ENCODE data around the gene DPP7. TPM values are rescaled to one million over a fixed set of nuclear protein-coding genes. Genes with fewer than 3 reads are reported as not detected.

The DPP7 gene
- total and polyA plus RNA-seq, 2 donors (not counting 1 experiment from before 2014, with no cell fraction given), result 324 to 506 TPM

- DNase-seq, result no peak
- Histone ChIP-seq H3K27ac (ENCODE audit: low read length in 2 of 2) (no peak overlapping the region), H3K9me3 (ENCODE audit: control extremely low read depth in 1 of 3, control insufficient read depth in 2 of 3, insufficient read depth in 1 of 3, low read length in 2 of 3) (peaks cover 0 to 33% (median 0%) of the 10 kb centered on the region in 3 donors), H3K4me2 (replicated peaks; ENCODE audit: low read depth, low read length, poor library complexity, severe bottlenecking) (no peak overlapping the region), H3K36me3 (replicated peaks in 1 of 2; ENCODE audit: control extremely low read depth in 1 of 2, control insufficient read depth in 1 of 2, extremely low read depth in 1 of 2, insufficient read depth in 2 of 2, low read length in 1 of 2) (no peaks in the 10 kb centered on the region), H3K79me2 (ENCODE audit: control insufficient read depth, insufficient read depth, low read length) (no peaks in the 10 kb centered on the region), H3K4me3 (ENCODE audit: control extremely low read depth in 1 of 5, extremely low read depth in 1 of 5, insufficient read depth in 1 of 5, low read depth in 2 of 5, low read length in 4 of 5) (no peak overlapping the region), H3K4me1 (ENCODE audit: control insufficient read depth in 2 of 2, insufficient read depth in 2 of 2, low read length in 2 of 2) (peaks cover 11 to 14% of the 10 kb centered on the region in 2 donors), H4K20me1 (ENCODE audit: control insufficient read depth, insufficient read depth, low read length, poor library complexity, severe bottlenecking) (no peaks in the 10 kb centered on the region), H3K27me3 (replicated peaks in 1 of 4; ENCODE audit: control extremely low read depth in 1 of 4, control insufficient read depth in 3 of 4, insufficient read depth in 4 of 4, low read length in 3 of 4) (peaks cover 0 to 76% (median 33%) of the 10 kb centered on the region in 4 experiments), H3K9ac (ENCODE audit: low read length) (no peak overlapping the region), H2AFZ (ENCODE audit: insufficient read depth, low read depth, low read length, poor library complexity, severe bottlenecking) (no peak overlapping the region)
- intact Hi-C loops (cut with micrococcal nuclease), result no loop called here
- ATAC-seq (ENCODE audit: low read depth), result no peak
- ChIA-PET CTCF (interaction anchor here (1.0 to 1.7 kb wide), 3 partner anchors 10 to 95 kb away, joined by 3 to 5 read pairs (median 3); partner anchors contain the start of gene NPDC1), POLR2A (no interaction called here)
- H3K4me1 Mint-ChIP-seq, result no peaks in the 10 kb centered on the region
- 86% methylated on average over 17 of the region's 17 CpGs for WGBS (ENCODE audit: insufficient coverage)
- peaks cover 49% of the 10 kb centered on the region for H3K27me3 Mint-ChIP-seq
- no peak for TF ChIP-seq EZH2 (IDR thresholded peaks at IDR 0.05; ENCODE audit: borderline replicate concordance, insufficient read depth, low read depth, low read length, poor library complexity, severe bottlenecking)
- no peak overlapping the region for H3K27ac Mint-ChIP-seq
- H3K4me3 Mint-ChIP-seq, result no peak overlapping the region
- H3K9me3 Mint-ChIP-seq (ENCODE audit: insufficient read depth), result no peaks in the 10 kb centered on the region
These were observed 26.7 kb upstream of the DPP7 start for GRCh38 chr9:137141050-137141810.

DNA sequence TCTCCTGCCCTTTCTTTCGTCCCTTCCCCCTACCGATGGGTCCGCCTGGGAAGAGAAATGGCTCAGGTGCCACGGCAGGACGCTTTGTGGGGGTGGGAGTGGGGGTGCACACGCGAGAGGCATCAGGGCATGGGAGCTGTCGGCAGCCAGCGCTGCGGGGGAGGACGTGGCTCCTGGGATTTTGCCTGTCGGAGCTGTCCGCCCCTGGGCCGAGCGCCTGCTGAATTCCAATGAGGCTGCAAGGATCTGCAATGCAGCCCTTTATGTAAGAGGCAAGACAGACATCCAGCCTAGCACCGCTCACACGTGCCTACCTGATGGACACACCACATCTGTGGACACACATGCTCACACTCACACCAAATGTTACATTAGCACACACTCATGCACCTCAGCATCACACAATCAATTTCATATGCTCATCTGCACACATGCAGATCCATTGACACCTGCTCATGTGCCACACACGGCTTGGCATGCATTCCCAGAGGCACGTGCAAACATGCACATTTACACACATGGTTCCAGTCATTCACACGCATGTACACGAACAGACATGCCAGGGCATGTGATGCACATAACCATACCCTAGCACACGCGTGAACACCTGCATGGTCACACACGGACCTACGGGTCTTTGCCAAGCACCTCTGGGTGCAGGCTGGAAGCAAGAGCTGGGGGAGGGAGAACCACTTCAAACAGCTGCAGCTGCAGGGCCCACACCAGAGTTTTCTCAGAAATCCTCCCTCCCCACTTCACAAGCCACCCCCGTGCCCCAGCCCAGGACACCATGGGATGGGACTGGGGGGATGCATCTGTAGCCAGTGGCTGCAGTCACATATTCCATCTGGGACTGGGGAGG is 25.8 kb upstream of the DPP7 start:
- 65% methylated on average over 21 of the region's 26 CpGs for WGBS (ENCODE audit: insufficient coverage)
- Mint-ChIP-seq H3K4me3 (no peak overlapping the region), H3K9me3 (ENCODE audit: insufficient read depth) (no peaks in the 10 kb centered on the region), H3K27ac (peak overlapping the region; percentile 42), H3K27me3 (peaks cover 54% of the 10 kb centered on the region), H3K4me1 (no peaks in the 10 kb centered on the region)
- no peak for ATAC-seq (ENCODE audit: low read depth)
- POLR2A ChIA-PET, result no interaction called here
- Histone ChIP-seq H3K79me2 (ENCODE audit: control insufficient read depth, insufficient read depth, low read length) (no peaks in the 10 kb centered on the region), H3K4me2 (replicated peaks; ENCODE audit: low read depth, low read length, poor library complexity, severe bottlenecking) (no peak overlapping the region), H3K27me3 (replicated peaks in 1 of 4; ENCODE audit: control extremely low read depth in 1 of 4, control insufficient read depth in 3 of 4, insufficient read depth in 4 of 4, low read length in 3 of 4) (peaks cover 0 to 81% (median 36%) of the 10 kb centered on the region in 4 experiments), H3K4me3 (ENCODE audit: control extremely low read depth in 1 of 5, extremely low read depth in 1 of 5, insufficient read depth in 1 of 5, low read depth in 2 of 5, low read length in 4 of 5) (no peak overlapping the region), H3K36me3 (replicated peaks in 1 of 2; ENCODE audit: control extremely low read depth in 1 of 2, control insufficient read depth in 1 of 2, extremely low read depth in 1 of 2, insufficient read depth in 2 of 2, low read length in 1 of 2) (no peaks in the 10 kb centered on the region), H3K9me3 (ENCODE audit: control extremely low read depth in 1 of 3, control insufficient read depth in 2 of 3, insufficient read depth in 1 of 3, low read length in 2 of 3) (peaks cover 0 to 33% (median 0%) of the 10 kb centered on the region in 3 donors), H3K9ac (ENCODE audit: low read length) (no peak overlapping the region), H3K4me1 (ENCODE audit: control insufficient read depth in 2 of 2, insufficient read depth in 2 of 2, low read length in 2 of 2) (peaks cover 11 to 14% of the 10 kb centered on the region in 2 donors), H3K27ac (ENCODE audit: low read length in 2 of 2) (no peak overlapping the region), H4K20me1 (ENCODE audit: control insufficient read depth, insufficient read depth, low read length, poor library complexity, severe bottlenecking) (no peaks in the 10 kb centered on the region), H2AFZ (ENCODE audit: insufficient read depth, low read depth, low read length, poor library complexity, severe bottlenecking) (no peak overlapping the region)
- intact Hi-C loops (cut with micrococcal nuclease), result no loop called here
- TF ChIP-seq CTCF (IDR thresholded peaks at IDR 0.05), result no peak
- TF ChIP-seq EZH2 (IDR thresholded peaks at IDR 0.05; ENCODE audit: borderline replicate concordance, insufficient read depth, low read depth, low read length, poor library complexity, severe bottlenecking), result no peak
- DNase-seq, result no peak
- CTCF ChIA-PET, result interaction anchor here (1.0 to 1.7 kb wide), 2 partner anchors 11 to 94 kb away, joined by 3 to 5 read pairs; partner anchors contain the start of gene NPDC1
